ENCODE measurements around the gene PLCL2.

PLCL2 gene

GRCh38 chr3:16985608-16986007, 100.9 kb downstream of the PLCL2 start:
- no peak overlapping the region for H2AFZ ChIP-seq (ENCODE audit: low read depth, low read length, severe bottlenecking)
- no peak overlapping the region for H3K4me2 ChIP-seq (ENCODE audit: low read depth, low read length, poor library complexity, severe bottlenecking)
- H3K9ac ChIP-seq (ENCODE audit: low read length), result no peak overlapping the region
- H3K9me3 ChIP-seq (ENCODE audit: insufficient read depth, low read length), result no peaks in the 10 kb centered on the region
- H3K27me3 ChIP-seq (ENCODE audit: low read length), result no peaks in the 10 kb centered on the region
- no peaks in the 10 kb centered on the region for H3K9me2 ChIP-seq (replicated peaks; ENCODE audit: insufficient read depth, low read length)
- no peak overlapping the region for H3K4me3 ChIP-seq (ENCODE audit: insufficient read depth, low read length, poor library complexity, severe bottlenecking)
- no peak for TF ChIP-seq EZH2phosphoT487 (conservative IDR thresholded peaks at IDR 0.05; ENCODE audit: low read length)
- no peak for TF ChIP-seq CTCF (IDR thresholded peaks at IDR 0.05; ENCODE audit: insufficient read depth, low read length, poor library complexity, severe bottlenecking)
- no peaks in the 10 kb centered on the region for H3K79me2 ChIP-seq (ENCODE audit: insufficient read depth, low read length)
- no peaks in the 10 kb centered on the region for H3K36me3 ChIP-seq (ENCODE audit: low read length)
- H3K27ac ChIP-seq (ENCODE audit: low read depth, low read length), result no peak overlapping the region
- peaks cover 9% of the 10 kb centered on the region; the same call in 1 of the 2 replicates for H4K20me1 ChIP-seq (ENCODE audit: low read depth, low read length)
- H3F3A ChIP-seq (ENCODE audit: insufficient read depth), result no peaks in the 10 kb centered on the region

- Histone ChIP-seq H3K27ac (ENCODE audit: low read depth, low read length) (no peak overlapping the region), H4K20me1 (ENCODE audit: low read depth, low read length) (peaks cover 9% of the 10 kb centered on the region; the same call in 1 of the 2 replicates), H3K27me3 (ENCODE audit: low read length) (no peaks in the 10 kb centered on the region), H3K9ac (ENCODE audit: low read length) (no peak overlapping the region), H3K4me2 (ENCODE audit: low read depth, low read length, poor library complexity, severe bottlenecking) (no peak overlapping the region), H3F3A (ENCODE audit: insufficient read depth) (no peaks in the 10 kb centered on the region), H2AFZ (ENCODE audit: low read depth, low read length, severe bottlenecking) (no peak overlapping the region), H3K9me2 (replicated peaks; ENCODE audit: insufficient read depth, low read length) (no peaks in the 10 kb centered on the region), H3K9me3 (ENCODE audit: insufficient read depth, low read length) (no peaks in the 10 kb centered on the region), H3K36me3 (ENCODE audit: low read length) (no peaks in the 10 kb centered on the region), H3K4me3 (ENCODE audit: insufficient read depth, low read length, poor library complexity, severe bottlenecking) (no peak overlapping the region), H3K79me2 (ENCODE audit: insufficient read depth, low read length) (no peaks in the 10 kb centered on the region)
- TF ChIP-seq EZH2phosphoT487 (conservative IDR thresholded peaks at IDR 0.05; ENCODE audit: low read length), result no peak
- TF ChIP-seq CTCF (IDR thresholded peaks at IDR 0.05; ENCODE audit: insufficient read depth, low read length, poor library complexity, severe bottlenecking), result no peak
Observed at GRCh38 chr3:16987141-16987540, 102.4 kb downstream of the PLCL2 start.

- no peak overlapping the region for H2AFZ ChIP-seq (ENCODE audit: low read depth, low read length, severe bottlenecking)
- TF ChIP-seq CTCF (IDR thresholded peaks at IDR 0.05; ENCODE audit: insufficient read depth, low read length, poor library complexity, severe bottlenecking) (no peak), EZH2phosphoT487 (conservative IDR thresholded peaks at IDR 0.05; ENCODE audit: low read length) (no peak)
- H3F3A ChIP-seq (ENCODE audit: insufficient read depth), result no peaks in the 10 kb centered on the region
- H3K9me2 ChIP-seq (replicated peaks; ENCODE audit: insufficient read depth, low read length), result no peaks in the 10 kb centered on the region
- H4K20me1 ChIP-seq (ENCODE audit: low read depth, low read length), result peaks cover 9% of the 10 kb centered on the region; the same call in 1 of the 2 replicates
- H3K79me2 ChIP-seq (ENCODE audit: insufficient read depth, low read length), result no peaks in the 10 kb centered on the region
- H3K27me3 ChIP-seq (ENCODE audit: low read length), result no peaks in the 10 kb centered on the region
- no peaks in the 10 kb centered on the region for H3K9me3 ChIP-seq (ENCODE audit: insufficient read depth, low read length)
- no peaks in the 10 kb centered on the region for H3K36me3 ChIP-seq (ENCODE audit: low read length)
- no peak overlapping the region for H3K4me3 ChIP-seq (ENCODE audit: insufficient read depth, low read length, poor library complexity, severe bottlenecking)
- H3K9ac ChIP-seq (ENCODE audit: low read length), result no peak overlapping the region
- H3K4me2 ChIP-seq (ENCODE audit: low read depth, low read length, poor library complexity, severe bottlenecking), result no peak overlapping the region
- H3K27ac ChIP-seq (ENCODE audit: low read depth, low read length), result no peak overlapping the region
Observed at GRCh38 chr3:16990163-16990562, 105.4 kb downstream of the PLCL2 start.

All from SU-DHL-6 (cell line).